Mesangial cell (primary cell): ENCODE results near the gene DIO2. TPM values are rescaled to one million over a fixed set of nuclear protein-coding genes. Genes with fewer than 3 reads are reported as not detected.

Experiments
- total RNA-seq: library from RNA; depleted of rRNA; stranded (reverse); fragments of >200 nt; gene quantifications from 2 replicates; pipeline ENCODE4 v1.2.3, GENCODE V29; 2015

DIO2 gene
- under 0.01 and 0.25 TPM in 2 replicates for total RNA-seq

GRCh38 chr14:80211153-80212022 lies at the start of gene DIO2:
DIO2 (minus strand) TSS chr14:80211504; CDS start chr14:80211472, 32 bp downstream.

